Transverse colon (tissue), 4 donors: ENCODE results near the gene JCAD. TPM values are rescaled to one million over a fixed set of nuclear protein-coding genes. Genes with fewer than 3 reads are reported as not detected.
A peak's percentile ranks its signal among the peaks of the same experiment; 100 is the strongest.

Source experiments
- DNase-seq: peaks from one replicate; pipeline ENCODE4 v3.0.0-alpha.2; 2019
- H3K27ac ChIP-seq, 4 donors: fragments of 200-600 bp; sonication (generic); 2 replicates each; pipeline ENCODE4 v1.5.1; 2016 to 2018; ENCODE audit warnings: inconsistent platforms in 4 of 4
- H3K27me3 ChIP-seq: fragments of 200-600 bp; sonication (generic); 2 replicates; pipeline ENCODE4 v1.5.1; 2017; ENCODE audit warnings: inconsistent platforms
- H3K36me3 ChIP-seq, 4 donors: fragments of 200-600 bp; sonication (generic); 2 replicates each; pipeline ENCODE4 v1.5.1; 2017 to 2019; ENCODE audit warnings: inconsistent platforms in 4 of 4
- H3K4me1 ChIP-seq, 4 donors: fragments of 200-600 bp; sonication (generic); 2 replicates each; pipeline ENCODE4 v1.5.1; 2017 to 2020; ENCODE audit warnings: inconsistent platforms in 4 of 4
- H3K4me3 ChIP-seq, 4 donors: fragments of 200-600 bp; sonication (generic); 1 replicate in 1 of 4; 2 replicates in 3 of 4; pipeline versions ENCODE4 v1.5.1 to v1.6.1; 2017 to 2019; ENCODE audit warnings: inconsistent platforms in 4 of 4
- H3K9me3 ChIP-seq, 2 donors: fragments of 200-600 bp; sonication (generic); 2 replicates each; pipeline ENCODE4 v1.5.1; 2017 to 2019; ENCODE audit warnings: inconsistent platforms in 2 of 2
- CTCF ChIP-seq, 5 experiments: fragments of 200-600 bp in 3 of 5; fragments of 450-650 bp in 2 of 5; sonication (generic) in 3 of 5; IDR thresholded peaks; 1 replicate in 2 of 5; 2 replicates in 3 of 5; pipeline ENCODE4 v1.5.1; 2016 to 2017; ENCODE audit warnings: antibody characterized with exemption in 5 of 5, inconsistent platforms in 3 of 5, mild to moderate bottlenecking in 2 of 5, moderate library complexity in 1 of 5
- EP300 ChIP-seq: sonication (generic); formaldehyde crosslinking; IDR thresholded peaks from one replicate; pipeline ENCODE4 v1.6.1; 2017; ENCODE audit warnings: antibody characterized with exemption, low read depth
- POLR2A ChIP-seq: fragments of 450-650 bp; IDR thresholded peaks from one replicate; pipeline ENCODE4 v1.6.1; 2016; ENCODE audit warnings: antibody characterized with exemption, mild to moderate bottlenecking, moderate library complexity
- POLR2AphosphoS5 ChIP-seq, 3 donors: sonication (generic); formaldehyde crosslinking; IDR thresholded peaks; one replicate each; pipeline ENCODE4 v1.6.1; 2016; ENCODE audit warnings: antibody characterized with exemption in 3 of 3
- WGBS, 2 donors: methylation state at CpG; one replicate each; pipeline ENCODE4 v1.1.5; 2018; ENCODE audit warnings: low coverage in 1 of 2; 5-methylcytosine and 5-hydroxymethylcytosine counted together
- in situ Hi-C, 4 donors: fragments of 200-750 bp; cut with MboI; loops; one replicate each; pipeline versions ENCODE4 v1.15.0 to v1.15.1; 2017; ENCODE audit warnings: low sequenced_read_pairs in 3 of 4, low pct_ligation_motif_present in 1 of 4, low pct_unique_long_range_greater_than_20kb in 1 of 4
- intact Hi-C: fragments of 100-400 bp; cut with DNase I; formaldehyde crosslinking; loops from one replicate; pipeline ENCODE4 v1.15.1; 2023; ENCODE audit warnings: low total_unique reads
- total RNA-seq, 4 donors: library from RNA; depleted of rRNA; stranded (reverse); fragments of >200 nt; gene quantifications; one replicate each; pipeline ENCODE4 v1.1.0, GENCODE V29; 2016

The JCAD gene
- total RNA-seq, 4 donors from 2014 or later = 13.0 to 40.8 (median 19.9) TPM

DNA sequence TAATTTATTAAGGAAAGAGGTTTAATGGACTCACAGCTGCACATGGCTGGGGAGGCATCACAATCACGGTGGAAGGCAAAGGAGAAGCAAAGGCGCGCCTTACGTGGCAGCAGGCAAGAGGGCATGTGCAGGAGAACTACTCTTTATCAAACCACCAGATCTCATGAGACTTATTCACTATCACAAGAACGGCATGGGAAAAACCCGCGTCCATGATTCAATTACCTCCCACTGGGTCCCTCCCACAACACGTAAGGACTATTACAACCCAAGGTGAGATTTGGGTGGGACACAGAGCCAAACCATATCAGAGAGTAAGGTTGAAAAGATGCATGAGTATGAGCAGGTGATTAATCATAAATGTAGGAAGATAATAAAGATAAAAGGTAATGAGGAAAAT, 3.2 kb upstream of the JCAD start:
- in situ Hi-C loops (no loop called here), intact Hi-C loops (no loop called here)
- DNase-seq = no peak
- Histone ChIP-seq H3K9me3 (no peaks in the 10 kb centered on the region), H3K36me3 (no peaks in the 10 kb centered on the region), H3K27me3 (peaks cover 35% of the 10 kb centered on the region), H3K4me1 (peaks cover 0 to 11% (median 0%) of the 10 kb centered on the region in 4 donors), H3K27ac (no peak overlapping the region), H3K4me3 (no peak overlapping the region)
- WGBS, 2 donors = 75 to 88% methylated on average over 5 to 8 of the region's 8 CpGs
- TF ChIP-seq POLR2A (no peak), POLR2AphosphoS5 (IDR thresholded peaks at IDR 0.05) (no peak), CTCF (IDR thresholded peaks at IDR 0.05) (no peak), EP300 (no peak)

- H3K36me3 ChIP-seq = no peaks in the 10 kb centered on the region
- peaks cover 35% of the 10 kb centered on the region for H3K27me3 ChIP-seq
- no peak for DNase-seq
- intact Hi-C loops = no loop called here
- H3K9me3 ChIP-seq = no peaks in the 10 kb centered on the region
- in situ Hi-C loops = no loop called here
- TF ChIP-seq EP300 (no peak), POLR2AphosphoS5 (IDR thresholded peaks at IDR 0.05) (no peak), POLR2A (no peak), CTCF (IDR thresholded peaks at IDR 0.05) (no peak)
- no peak overlapping the region for H3K27ac ChIP-seq
- peaks cover 0 to 11% (median 2%) of the 10 kb centered on the region in 4 donors for H3K4me1 ChIP-seq
- 67 to 73% methylated on average over 1 of the region's 1 CpG for WGBS, 2 donors
- H3K4me3 ChIP-seq = no peak overlapping the region
Measured at GRCh38 chr10:30062090-30062489, 2.7 kb upstream of the JCAD start.

- TF ChIP-seq EP300 (no peak), POLR2AphosphoS5 (IDR thresholded peaks at IDR 0.05) (no peak), CTCF (IDR thresholded peaks at IDR 0.05) (no peak), POLR2A (no peak)
- Histone ChIP-seq H3K27me3 (peaks cover 35% of the 10 kb centered on the region), H3K36me3 (no peaks in the 10 kb centered on the region), H3K9me3 (no peaks in the 10 kb centered on the region), H3K4me3 (peak overlapping the region; percentile 61 to 68 (median 66)), H3K27ac (peak overlapping the region; percentile 80 to 91 (median 85)), H3K4me1 (peaks cover 2 to 16% (median 8%) of the 10 kb centered on the region in 4 donors)
- 0 to 24% methylated on average over 1 to 45 of the region's 48 CpGs for WGBS, 2 donors
- DNase-seq = no peak
- in situ Hi-C loops (no loop called here), intact Hi-C loops (loop anchor here (10.0 kb wide), 2 partner anchors 56 to 126 kb away; no protein-coding TSS in a partner anchor)
Measured at GRCh38 chr10:30058570-30059132, 735 bp downstream of the JCAD start.

- WGBS, 2 donors = 75 to 90% methylated on average over 9 to 13 of the region's 13 CpGs
- Histone ChIP-seq H3K36me3 (no peaks in the 10 kb centered on the region), H3K27me3 (peaks cover 35% of the 10 kb centered on the region), H3K27ac (peak overlapping the region; percentile 80 to 91 (median 85)), H3K4me1 (peaks cover 2 to 16% (median 8%) of the 10 kb centered on the region in 4 donors), H3K9me3 (no peaks in the 10 kb centered on the region), H3K4me3 (peak overlapping the region; percentile 61 to 68 (median 66))
- TF ChIP-seq EP300 = no peak
- TF ChIP-seq CTCF (IDR thresholded peaks at IDR 0.05) = no peak
- no peak for TF ChIP-seq POLR2AphosphoS5 (IDR thresholded peaks at IDR 0.05)
- intact Hi-C loops (loop anchor here (10.0 kb wide), 2 partner anchors 57 to 127 kb away; no protein-coding TSS in a partner anchor), in situ Hi-C loops (no loop called here)
- no peak for DNase-seq
Measured at GRCh38 chr10:30057894-30058556, 1.4 kb downstream of the JCAD start.
